Measurements from ENCODE around the gene TSPO2. TPM values are rescaled to one million over a fixed set of nuclear protein-coding genes. Genes with fewer than 3 reads are reported as not detected.
A peak's percentile ranks its signal among the peaks of the same experiment; 100 is the strongest.
"Not testable (repeated sequence)": the region's sequence is repeated elsewhere in the genome, so short reads cannot be mapped to it uniquely, and the experiment has no call there.

Gene TSPO2, protein sequence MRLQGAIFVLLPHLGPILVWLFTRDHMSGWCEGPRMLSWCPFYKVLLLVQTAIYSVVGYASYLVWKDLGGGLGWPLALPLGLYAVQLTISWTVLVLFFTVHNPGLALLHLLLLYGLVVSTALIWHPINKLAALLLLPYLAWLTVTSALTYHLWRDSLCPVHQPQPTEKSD
- total RNA-seq: not detected

DNA sequence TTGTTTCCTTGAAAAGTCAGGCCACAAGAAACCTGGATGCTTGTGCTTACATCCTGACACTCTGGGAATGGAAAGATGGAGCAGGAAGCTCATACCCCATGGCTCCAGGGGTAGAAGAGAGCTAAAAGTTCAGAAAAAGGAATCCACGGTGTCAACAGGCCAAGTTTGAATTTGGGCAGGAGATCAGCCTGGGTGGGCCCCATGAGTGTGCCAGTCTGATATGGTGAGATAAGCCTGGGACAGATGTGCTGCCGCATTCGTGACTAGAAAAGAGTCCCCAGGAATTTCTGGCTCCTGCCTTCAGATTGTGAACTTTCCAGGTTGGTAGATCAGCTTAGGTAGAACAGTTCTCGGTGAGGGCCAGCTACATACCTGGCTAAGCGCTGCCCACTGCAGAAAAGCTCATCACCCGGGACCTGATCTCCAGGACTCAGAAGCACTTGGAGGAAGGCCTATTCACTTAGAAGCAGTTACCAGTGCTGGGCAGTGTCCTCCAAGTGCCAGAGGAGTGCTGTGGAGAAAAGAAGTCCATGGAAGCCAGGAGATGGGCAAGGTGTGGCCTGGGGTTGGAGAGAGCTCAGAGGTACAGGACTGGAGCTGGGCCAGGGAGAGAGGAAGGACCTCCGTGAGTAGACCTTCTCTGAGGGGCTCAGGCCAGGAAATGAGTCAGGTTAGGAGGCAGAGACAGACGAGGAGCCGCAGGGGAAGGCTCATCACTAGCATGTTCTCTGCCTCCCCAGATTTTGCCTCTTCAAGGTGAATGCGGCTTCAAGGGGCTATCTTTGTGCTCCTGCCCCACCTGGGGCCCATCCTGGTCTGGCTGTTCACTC is at the start of gene TSPO2:
TSS of gene TSPO2 (plus strand) at position 242 of the 830 bp plus-strand sequence. CDS start at position 761, 519 bp downstream.
- no peak for DNase-seq (ENCODE audit: low spot score)

DNA sequence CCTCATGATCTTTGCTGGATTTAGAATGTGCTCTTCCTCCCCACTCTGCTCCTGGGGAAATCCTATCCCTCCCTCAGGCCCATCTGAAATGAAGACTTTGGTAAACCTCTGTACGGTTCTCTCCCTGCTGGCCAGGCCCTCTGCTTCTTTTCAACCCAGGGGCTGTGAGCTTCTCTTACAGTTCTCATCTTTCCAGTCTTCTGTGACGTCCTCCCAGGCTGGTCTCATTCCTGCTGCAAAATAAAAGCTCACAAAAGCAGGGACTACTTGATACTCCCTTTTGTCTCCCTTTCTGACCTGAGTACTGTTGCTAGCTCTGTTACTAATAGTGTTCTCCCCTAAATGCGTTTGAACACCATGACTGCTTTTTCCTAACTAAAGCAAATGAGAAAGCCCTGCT is 49.5 kb upstream of the TSPO2 start:
- DNase-seq (ENCODE audit: low spot score): no peak

DNA sequence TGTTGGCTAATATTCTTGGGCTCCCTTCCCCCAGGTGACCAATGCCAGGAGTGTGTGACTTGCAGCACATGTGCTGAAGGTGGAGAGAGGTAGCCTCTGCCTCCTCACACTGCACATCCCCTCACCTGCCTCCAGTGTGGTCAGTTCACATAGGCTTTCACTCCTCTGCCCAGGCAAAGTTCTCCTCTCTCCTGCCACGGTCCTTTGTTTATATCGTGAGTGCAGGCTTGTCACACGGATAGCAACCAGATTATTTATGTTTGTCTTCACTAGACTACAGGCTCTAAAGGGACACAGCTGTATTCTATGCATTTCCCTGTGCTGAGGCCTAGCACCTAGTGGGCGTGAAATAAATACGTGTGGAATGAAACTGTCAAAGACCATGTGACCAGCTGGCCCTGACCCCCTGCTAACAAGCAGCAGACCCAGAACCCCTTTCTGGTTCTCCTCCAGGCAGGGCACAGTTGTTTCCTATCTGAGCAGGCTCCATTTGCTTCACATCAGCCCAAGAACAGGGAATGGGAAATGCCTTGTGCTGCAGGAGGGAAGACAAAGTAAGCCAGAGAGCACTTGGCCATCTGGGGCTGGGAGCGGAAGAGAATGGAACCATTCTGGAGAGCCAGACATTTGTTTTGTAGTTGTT is 45.6 kb upstream of the TSPO2 start:
- no peak for DNase-seq (ENCODE audit: low spot score)

DNA sequence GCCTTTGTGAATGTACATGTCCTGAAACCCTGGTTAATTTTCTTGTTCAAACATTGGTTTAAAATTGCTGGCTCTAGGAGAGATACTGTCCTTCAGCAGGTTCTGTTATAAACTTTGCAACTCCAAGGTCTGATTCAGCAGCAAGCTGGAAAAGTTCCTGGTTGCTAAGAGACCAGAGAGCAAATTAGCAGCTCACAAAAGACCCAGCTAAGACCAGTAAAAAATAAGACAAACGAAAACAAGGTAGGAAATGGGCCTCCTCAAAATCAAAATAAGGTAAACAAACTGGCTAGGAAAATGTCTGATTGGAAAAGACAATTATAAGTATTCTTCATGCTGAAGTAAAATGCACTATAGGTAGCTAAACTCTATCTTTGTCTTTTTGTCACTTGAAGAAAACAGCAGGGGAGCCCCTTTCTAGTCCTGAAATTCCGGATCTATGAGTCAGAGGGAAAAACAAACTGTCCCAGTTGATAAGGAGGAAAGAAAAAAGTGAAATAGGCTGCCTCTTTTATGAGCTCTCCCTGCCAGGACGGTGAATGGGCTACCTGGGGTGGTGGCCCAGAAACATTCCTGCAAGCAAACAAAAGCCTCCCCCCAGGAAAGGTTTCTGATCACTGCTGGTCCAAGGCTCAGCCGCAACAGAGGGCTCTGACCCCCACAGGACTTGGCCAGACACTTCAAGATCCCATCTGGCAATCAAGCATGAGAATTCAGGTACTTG is 44.9 kb upstream of the TSPO2 start:
- DNase-seq (ENCODE audit: low spot score): no peak

DNA sequence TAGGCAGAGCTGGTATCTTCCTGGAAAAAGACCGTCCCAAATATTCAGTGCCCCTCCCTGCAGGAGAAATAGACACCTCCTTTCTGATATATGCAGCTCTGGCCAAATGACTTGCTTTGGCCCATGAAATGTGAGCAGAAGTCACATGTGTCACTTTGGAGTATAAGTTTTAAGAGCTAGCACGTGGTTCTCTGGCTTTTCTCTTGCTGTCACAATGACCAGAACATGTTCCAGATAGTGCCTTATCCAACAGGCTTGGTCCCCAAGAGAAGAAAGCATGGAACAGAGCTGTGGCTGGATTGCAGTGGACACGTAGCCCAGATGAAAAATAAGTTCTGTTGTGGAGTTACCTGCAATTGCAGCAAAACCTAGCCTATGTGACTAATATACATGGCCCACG is 43.6 kb upstream of the TSPO2 start:
- DNase-seq (ENCODE audit: low spot score): no peak

DNA sequence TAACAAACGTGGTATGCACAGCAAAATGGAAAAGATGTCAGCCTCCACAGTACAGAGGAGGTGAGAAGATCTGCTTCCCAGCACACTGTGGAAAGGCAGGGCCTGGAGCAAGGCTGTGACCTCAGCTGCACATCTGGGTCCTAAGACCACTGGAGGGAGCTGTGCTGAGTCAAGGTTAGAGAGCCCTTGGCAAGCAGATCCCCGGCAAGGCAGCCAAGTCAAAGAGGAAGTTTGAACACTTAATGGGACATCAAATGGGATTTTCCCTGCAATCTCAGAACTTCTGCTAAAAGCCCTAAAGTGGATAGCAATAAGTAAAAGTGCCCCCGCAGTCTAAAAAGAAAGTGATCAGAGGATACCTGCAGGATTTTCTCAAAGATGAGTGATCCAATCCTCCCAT is 42.7 kb upstream of the TSPO2 start:
- DNase-seq (ENCODE audit: low spot score): peak; percentile 52

DNA sequence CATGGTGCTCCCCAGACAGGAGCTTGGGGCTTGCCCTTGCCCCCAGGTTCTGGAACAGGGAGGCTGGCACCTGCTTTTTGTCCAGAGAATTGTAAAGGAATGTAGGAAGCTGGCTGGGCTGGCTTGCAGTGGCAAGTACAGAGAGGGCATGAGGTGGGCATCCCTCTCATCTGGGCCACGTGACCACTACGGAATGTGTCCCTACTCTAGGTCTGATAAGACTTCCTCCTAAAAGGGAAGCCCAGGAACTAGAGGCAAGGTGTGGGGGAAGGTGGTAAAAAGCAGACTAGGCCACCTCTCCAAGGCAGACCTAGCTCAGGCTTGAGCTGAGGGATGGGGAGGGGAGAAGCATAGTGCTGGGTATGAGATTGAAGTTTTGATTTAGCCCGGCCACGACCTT is 42.0 kb upstream of the TSPO2 start:
- no peak for DNase-seq (ENCODE audit: low spot score)

DNA sequence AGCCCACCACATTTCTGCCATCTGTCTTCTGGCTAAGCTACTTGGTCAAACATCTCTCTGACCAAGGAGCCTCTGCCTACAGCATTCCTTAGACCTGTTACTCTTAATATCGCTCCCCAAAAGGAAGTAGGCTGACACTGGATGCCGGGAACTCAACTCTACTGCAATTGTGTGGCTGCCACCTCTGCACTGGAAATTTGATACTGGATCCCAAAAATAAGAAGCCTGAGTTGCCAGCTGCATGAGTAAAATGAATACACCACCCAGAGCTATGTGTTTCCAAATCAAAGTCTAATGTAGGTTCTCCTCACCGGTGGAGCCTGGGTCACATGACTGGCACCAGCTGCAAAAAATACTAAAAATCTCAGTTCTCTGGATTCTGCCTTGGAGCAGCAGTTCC is 40.1 kb upstream of the TSPO2 start:
- no peak for DNase-seq (ENCODE audit: low spot score)

DNA sequence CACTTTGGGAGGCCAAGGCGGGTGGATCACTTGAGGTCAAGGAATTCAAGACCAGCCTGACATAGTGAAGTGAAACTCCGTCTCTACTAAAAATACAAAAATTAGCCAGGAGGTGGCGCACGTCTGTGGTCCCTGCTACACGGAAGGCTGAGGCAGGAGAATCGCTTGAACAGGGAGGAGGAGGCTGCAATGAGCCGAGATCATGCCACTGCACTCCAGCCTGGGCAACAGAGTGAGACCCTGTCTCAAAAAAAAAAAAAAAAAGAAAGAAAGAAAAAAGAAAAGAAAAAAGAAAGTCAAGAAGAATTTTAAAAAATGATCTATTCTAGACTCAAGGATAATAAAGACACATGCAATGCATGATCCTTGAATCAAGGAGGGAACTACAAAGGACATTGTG is 36.0 kb upstream of the TSPO2 start:
- peak; percentile 57 for DNase-seq (ENCODE audit: low spot score)

DNA sequence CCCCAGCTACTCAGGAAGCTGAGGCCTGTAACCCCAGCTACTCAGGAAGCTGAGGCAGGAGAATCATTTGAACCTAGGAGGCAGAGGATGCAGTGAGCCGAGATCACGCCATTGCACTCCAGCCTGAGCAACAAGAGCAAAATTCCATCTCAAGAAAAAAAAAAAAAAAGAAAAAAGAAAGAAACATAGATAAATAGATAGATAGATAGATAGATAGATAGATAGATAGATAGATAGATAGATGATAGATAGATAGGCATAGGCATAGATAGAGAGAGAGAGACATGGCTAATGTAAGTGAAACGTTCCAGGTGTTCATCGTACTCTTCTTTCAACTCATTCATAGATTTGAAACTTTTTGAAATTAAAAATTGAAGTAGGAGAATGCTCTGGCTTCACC is 35.3 kb upstream of the TSPO2 start:
- not testable (repeated sequence) for DNase-seq (ENCODE audit: low spot score)

DNA sequence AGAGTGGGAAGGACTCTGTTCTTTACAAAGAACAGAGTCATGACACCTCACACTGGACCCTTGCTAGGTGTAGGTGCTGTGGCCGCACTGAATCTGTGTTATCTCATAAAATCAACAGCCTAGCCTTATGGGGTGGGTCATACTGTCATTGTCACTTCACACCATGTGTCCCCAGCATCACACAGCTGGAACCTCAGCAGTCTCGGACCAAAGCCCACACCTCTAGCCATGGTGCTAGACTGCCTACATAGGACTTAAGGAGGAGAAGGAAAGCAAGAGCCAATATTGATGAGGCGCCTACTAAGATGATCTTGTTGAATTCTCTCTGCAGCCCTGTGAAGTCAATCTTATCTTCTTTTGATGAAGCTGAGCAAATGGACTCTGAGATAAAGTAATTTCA is 34.3 kb upstream of the TSPO2 start:
- DNase-seq (ENCODE audit: low spot score): no peak

DNA sequence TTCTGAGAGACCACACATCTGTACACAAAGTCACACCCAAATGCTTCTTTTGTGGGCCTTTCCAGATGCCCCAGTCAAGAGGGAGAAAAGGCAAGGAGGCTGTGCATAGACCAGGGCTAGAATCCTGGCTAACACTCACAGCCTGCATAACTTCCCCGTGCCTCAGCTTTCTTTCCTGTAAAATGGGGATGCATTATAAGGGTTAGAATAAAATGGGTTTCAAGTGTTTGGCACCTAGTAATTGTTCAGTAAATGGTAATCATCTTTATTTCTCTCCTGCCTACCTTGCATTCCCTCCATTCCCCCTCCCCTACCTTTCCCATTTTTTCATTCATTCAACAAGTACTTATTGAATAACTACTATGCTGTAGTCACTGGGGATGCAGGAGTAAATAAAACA is 32.6 kb upstream of the TSPO2 start:
- no peak for DNase-seq (ENCODE audit: low spot score)

DNA sequence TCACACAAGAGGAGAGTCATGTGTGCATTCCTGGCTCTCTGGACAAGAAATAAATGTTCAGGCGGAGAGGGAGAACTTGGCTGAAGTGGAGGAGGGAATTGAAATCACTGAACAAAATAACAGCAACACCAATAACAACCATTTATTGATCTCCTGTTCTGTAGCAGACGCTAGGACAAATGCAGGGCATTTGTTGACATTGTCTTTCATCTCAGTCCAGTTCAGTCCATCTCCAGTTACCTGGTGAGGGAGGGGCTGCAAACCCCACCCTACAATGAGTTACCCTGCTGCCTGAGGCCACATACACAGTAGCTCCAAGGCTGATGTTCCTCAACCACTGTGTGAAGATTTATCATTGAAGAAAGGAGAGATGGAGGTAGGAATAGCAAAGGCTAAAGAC is 30.6 kb upstream of the TSPO2 start:
- no peak for DNase-seq (ENCODE audit: low spot score)

DNA sequence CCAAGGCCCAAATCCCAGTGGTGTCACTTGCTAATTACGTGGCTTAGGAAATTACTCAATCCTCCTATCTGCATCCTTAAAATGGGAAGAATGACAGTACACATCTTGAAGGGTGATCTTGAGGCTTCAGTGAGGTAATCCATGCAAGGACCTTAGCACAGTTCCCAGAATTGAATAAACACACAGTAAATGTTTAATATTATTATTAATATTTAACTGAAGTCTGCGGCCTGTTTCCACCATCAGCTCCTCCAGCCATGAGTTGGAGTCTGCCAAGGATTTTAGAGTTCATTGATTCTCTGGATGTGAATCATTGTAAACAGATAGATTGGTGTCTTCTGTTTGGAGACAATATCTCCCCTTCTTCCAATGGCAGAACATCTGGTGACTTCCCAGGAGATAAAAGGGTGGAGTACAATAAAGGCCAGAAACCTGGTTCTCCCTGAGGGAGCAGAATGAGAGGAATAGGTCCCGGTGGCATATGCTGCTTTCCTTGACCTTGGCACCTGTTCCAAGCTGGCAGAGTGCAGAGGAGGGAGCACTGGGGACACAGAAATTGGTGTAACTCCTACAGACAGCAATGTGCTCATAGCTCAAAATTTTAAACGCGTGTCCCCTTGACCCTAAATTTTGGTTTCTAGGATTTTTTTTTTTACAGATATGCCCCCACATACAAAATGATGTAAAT is 28.7 kb upstream of the TSPO2 start:
- DNase-seq (ENCODE audit: low spot score): no peak

DNA sequence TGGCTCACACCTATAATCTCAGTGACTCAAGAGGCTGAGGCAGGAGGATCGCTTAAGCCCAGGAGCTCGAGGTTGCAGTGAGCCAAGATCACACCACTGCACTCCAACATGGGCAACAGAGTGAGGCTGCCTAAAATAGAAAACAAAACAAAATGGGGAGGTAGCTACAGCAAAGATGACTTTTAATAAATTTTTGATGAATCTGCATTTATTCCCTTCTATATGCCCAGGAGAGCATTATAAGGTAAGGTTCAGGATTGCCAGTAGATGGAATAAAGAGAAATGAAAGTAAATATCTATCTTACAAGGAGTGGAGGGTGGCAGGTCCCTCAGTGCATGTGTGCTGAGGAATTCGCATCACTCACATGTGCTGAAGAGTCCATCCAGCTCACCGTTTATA is 27.5 kb upstream of the TSPO2 start:
- no peak for DNase-seq (ENCODE audit: low spot score)

DNA sequence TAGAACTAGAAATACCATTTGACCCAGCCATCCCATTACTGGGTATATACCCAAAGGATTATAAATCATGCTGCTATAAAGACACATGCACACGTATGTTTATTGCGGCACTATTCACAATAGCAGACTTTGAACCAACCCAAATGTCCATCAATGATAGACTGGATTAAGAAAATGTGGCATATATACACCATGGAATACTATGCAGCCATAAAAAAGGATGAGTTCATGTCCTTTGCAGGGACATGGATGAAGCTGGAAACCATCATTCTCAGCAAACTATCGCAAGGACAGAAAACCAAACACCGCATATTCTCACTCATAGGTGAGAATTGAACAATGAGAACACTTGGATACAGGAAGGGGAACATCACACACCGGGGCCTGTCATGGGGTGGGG is 26.4 kb upstream of the TSPO2 start:
- DNase-seq (ENCODE audit: low spot score): not testable (repeated sequence)

DNA sequence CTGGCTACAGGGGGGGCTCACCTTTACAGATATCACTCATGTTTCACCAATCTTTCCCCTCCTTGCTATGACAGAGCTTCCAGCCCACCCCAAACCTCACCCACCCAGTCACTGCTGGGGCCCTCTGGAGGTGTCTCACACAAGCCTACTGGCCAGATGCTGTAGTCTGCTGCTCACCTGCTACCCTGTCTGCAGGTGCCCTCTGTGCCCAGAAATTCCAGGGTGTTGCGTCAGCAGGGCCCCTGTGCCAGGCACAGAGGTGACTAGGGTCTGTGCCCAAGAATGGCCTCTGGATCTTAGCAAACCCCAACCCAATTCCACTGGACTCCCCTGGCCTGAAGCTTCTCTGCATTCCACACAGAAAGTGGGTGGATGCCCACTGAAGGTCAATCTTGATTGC is 24.6 kb upstream of the TSPO2 start:
- no peak for DNase-seq (ENCODE audit: low spot score)

DNA sequence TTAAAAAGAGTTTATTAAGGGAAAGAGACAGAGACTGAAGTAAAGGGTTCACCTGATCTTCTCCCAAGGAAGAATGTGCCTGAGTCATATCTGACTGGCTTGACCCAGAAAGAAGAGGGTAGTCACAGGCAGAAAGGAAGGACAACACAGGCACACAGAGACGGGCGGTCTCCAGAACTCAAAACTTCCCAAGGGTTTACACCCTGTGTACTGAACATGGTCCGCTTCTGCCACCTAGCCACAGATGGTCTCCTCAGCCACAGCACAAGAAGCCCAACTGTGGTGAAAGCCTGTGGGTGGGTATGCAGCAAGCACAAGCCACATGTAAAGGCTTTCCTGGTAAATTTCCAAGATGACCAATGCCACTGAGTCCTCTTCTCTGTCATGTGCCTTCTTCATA is 20.4 kb upstream of the TSPO2 start:
- no peak for DNase-seq (ENCODE audit: low spot score)

DNA sequence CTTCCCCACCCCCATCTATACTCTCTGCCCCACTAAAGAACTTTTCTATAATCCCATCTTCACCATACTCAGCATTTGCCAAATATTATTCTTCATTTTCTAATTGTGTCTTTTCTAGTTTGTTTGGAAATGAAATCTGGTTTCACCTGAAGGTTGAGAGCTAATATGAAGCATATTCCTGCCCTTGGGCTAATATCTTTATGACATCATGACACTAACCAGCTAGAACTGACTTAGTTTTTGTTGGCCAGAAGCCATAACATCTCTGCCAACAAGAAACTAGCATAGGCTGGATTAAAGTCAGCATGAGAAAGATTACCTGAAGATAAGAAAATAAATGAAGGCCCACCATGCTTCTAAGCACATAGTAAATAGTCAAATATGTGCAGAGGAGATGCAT is 20.0 kb upstream of the TSPO2 start:
- no peak for DNase-seq (ENCODE audit: low spot score)

DNA sequence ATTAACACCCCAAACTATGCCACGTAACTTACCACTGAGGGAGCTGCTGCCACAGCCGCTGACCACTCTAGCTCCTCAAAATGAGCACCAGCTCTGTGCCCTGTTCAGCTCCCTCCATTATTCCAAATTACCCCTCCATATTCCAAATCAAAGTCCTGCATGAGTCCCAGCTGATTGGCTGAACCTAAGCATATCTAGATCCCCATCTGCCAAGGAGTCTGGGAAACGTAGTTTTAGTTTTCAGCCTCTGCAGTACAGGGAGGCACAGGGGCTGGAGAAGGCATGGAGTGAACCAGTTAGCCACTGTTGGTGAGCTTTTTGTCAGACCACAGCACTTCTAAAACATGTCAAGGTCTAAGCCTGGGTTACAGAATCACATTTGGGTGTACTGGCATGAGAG is 19.2 kb upstream of the TSPO2 start:
- no peak for DNase-seq (ENCODE audit: low spot score)

DNA sequence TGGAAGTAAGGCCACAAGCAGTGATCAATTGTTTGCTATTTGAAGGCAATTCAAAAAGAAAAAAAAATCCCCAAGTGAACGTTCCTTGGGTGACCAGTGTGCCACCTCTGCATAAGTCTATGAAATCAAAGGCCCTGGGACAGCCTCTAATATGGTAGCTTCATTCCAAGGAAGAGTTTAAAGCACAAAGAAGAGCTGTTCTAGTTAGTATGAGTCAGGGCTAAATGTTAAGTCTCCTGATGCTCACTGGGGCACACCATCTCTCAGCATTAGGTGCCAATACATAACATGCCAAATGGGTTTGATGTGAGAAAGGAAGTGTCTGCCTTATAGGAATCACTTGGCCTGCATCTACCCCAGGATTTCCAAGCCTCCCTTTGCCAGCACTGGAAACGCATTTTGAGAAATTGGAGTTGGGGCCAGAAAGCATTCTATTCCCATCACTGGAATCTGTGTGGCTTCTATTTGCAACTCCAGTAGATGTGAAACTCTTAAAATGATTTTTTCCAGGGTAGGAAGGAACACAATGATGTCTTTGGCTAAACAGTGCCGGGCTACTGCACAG is 16.2 kb upstream of the TSPO2 start:
- no peak for DNase-seq (ENCODE audit: low spot score)

DNA sequence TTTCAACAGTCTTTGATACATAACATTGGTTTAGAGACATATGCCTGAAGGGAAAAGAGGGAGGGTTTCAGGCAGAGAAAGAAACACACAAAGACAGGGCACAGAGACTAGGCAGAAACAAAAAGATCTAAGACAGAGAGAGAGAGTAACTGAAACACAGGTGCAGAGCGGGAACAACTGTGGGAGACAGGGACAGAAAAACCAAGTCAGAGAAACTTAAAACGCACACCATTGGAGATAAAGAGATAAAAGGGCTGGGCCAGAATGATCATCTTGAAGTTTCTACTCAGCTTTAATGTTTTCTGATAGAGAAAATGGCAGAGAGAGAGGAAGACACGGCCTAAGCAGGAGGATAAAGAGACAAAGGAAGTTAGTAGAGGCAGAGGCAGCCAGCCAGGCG is 15.0 kb upstream of the TSPO2 start:
- DNase-seq (ENCODE audit: low spot score): no peak

All from ureter (tissue), 1 donor.